ENCODE data around the gene FOXQ1.

FOXQ1 gene

GRCh38 chr6:1287103-1287591 lies 24.8 kb upstream of the FOXQ1 start:
- H4K20me1 ChIP-seq (ENCODE audit: control insufficient read depth, insufficient read depth, low read depth, low read length) = no peaks in the 10 kb centered on the region
- H3K27ac ChIP-seq (ENCODE audit: low read depth, low read length) = no peak overlapping the region
- H3K9me2 ChIP-seq (replicated peaks; ENCODE audit: control insufficient read depth, low read length) = no peaks in the 10 kb centered on the region
- no peaks in the 10 kb centered on the region for H3F3A ChIP-seq (ENCODE audit: control insufficient read depth, insufficient read depth)
- H3K36me3 ChIP-seq (ENCODE audit: control insufficient read depth, low read length) = no peaks in the 10 kb centered on the region
- TF ChIP-seq EZH2phosphoT487 (IDR thresholded peaks at IDR 0.05; ENCODE audit: borderline replicate concordance, low read length) (no peak), CTCF (IDR thresholded peaks at IDR 0.05; ENCODE audit: low read depth, low read length, poor library complexity, severe bottlenecking) (no peak)
- H3K9me3 ChIP-seq (ENCODE audit: control insufficient read depth, insufficient read depth, low read length) = no peaks in the 10 kb centered on the region
- H3K4me1 ChIP-seq (ENCODE audit: control insufficient read depth, low read length) = no peaks in the 10 kb centered on the region
- no peak overlapping the region for H3K4me3 ChIP-seq (ENCODE audit: low read length)
- H3K79me2 ChIP-seq (ENCODE audit: control insufficient read depth, low read length) = no peaks in the 10 kb centered on the region
- no peaks in the 10 kb centered on the region for H3K27me3 ChIP-seq (ENCODE audit: control insufficient read depth, low read length)
- no peak overlapping the region for H3K4me2 ChIP-seq (ENCODE audit: low read length)

DNA sequence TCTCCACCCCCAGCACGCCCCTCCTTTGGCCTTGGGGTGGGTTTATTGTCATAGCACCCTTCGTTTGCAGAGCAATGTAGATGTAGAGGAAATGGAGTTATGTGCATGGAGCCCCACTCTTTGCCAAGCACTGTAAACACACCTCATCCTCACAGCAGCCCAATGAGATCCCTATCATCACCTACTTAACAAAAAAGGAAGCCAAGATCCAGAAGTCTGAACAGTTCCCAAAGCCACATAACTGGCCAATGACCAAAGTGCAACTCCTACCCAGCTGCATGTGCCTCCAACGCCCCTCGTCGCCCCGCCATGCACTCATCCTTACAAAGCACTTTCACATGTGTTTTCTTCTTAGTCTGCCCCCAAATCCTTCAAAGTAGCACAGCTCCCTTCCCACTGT lies 21.8 kb upstream of the FOXQ1 start:
- no peak overlapping the region for H3K4me2 ChIP-seq (ENCODE audit: low read length)
- H3K27me3 ChIP-seq (ENCODE audit: control insufficient read depth, low read length) = no peaks in the 10 kb centered on the region
- H3F3A ChIP-seq (ENCODE audit: control insufficient read depth, insufficient read depth) = no peaks in the 10 kb centered on the region
- H3K4me1 ChIP-seq (ENCODE audit: control insufficient read depth, low read length) = no peaks in the 10 kb centered on the region
- H3K79me2 ChIP-seq (ENCODE audit: control insufficient read depth, low read length) = no peaks in the 10 kb centered on the region
- H3K9me3 ChIP-seq (ENCODE audit: control insufficient read depth, insufficient read depth, low read length) = no peaks in the 10 kb centered on the region
- no peaks in the 10 kb centered on the region for H4K20me1 ChIP-seq (ENCODE audit: control insufficient read depth, insufficient read depth, low read depth, low read length)
- H3K4me3 ChIP-seq (ENCODE audit: low read length) = no peak overlapping the region
- TF ChIP-seq CTCF (IDR thresholded peaks at IDR 0.05; ENCODE audit: low read depth, low read length, poor library complexity, severe bottlenecking) (no peak), EZH2phosphoT487 (IDR thresholded peaks at IDR 0.05; ENCODE audit: borderline replicate concordance, low read length) (no peak)
- no peaks in the 10 kb centered on the region for H3K36me3 ChIP-seq (ENCODE audit: control insufficient read depth, low read length)
- no peak overlapping the region for H3K27ac ChIP-seq (ENCODE audit: low read depth, low read length)
- no peaks in the 10 kb centered on the region for H3K9me2 ChIP-seq (replicated peaks; ENCODE audit: control insufficient read depth, low read length)

DNA sequence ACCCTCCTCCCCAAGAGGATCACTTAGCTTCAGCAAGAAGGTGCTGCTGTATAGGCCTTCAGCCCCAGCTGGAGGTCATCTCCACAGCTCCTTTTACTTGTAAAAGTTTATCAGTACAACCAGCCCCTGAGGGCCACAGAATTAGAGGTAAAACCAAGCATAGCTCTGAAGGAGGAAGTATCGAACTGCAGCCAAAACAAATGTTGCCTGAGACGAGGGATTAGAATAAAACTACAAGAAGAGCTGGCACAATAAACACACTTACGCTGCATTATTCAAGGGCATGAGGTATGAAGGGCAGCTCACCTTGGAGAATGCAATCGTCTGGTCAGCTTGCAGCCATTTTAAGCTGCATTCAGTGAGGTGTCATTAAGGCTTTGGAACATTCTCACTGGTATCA lies 21.1 kb upstream of the FOXQ1 start:
- Histone ChIP-seq H3F3A (ENCODE audit: control insufficient read depth, insufficient read depth) (no peaks in the 10 kb centered on the region), H3K27me3 (ENCODE audit: control insufficient read depth, low read length) (no peaks in the 10 kb centered on the region), H3K9me3 (ENCODE audit: control insufficient read depth, insufficient read depth, low read length) (no peaks in the 10 kb centered on the region), H3K4me3 (ENCODE audit: low read length) (no peak overlapping the region), H3K36me3 (ENCODE audit: control insufficient read depth, low read length) (no peaks in the 10 kb centered on the region), H3K4me2 (ENCODE audit: low read length) (no peak overlapping the region), H3K27ac (ENCODE audit: low read depth, low read length) (no peak overlapping the region), H3K79me2 (ENCODE audit: control insufficient read depth, low read length) (no peaks in the 10 kb centered on the region), H3K9me2 (replicated peaks; ENCODE audit: control insufficient read depth, low read length) (no peaks in the 10 kb centered on the region), H4K20me1 (ENCODE audit: control insufficient read depth, insufficient read depth, low read depth, low read length) (no peaks in the 10 kb centered on the region), H3K4me1 (ENCODE audit: control insufficient read depth, low read length) (no peaks in the 10 kb centered on the region)
- TF ChIP-seq EZH2phosphoT487 (IDR thresholded peaks at IDR 0.05; ENCODE audit: borderline replicate concordance, low read length) (no peak), CTCF (IDR thresholded peaks at IDR 0.05; ENCODE audit: low read depth, low read length, poor library complexity, severe bottlenecking) (no peak)
